GM23338 (cell line): ENCODE results near the gene KCNB1. TPM values are rescaled to one million over a fixed set of nuclear protein-coding genes. Genes with fewer than 3 reads are reported as not detected.
A peak's percentile ranks its signal among the peaks of the same experiment; 100 is the strongest.

ENCODE experiments used
- ATAC-seq: fragments of 200-7000 bp; cut with Tn5 transposase; 3 replicates; pipeline ENCODE4 v1.9.1; 2020
- DNase-seq: peaks from one replicate; pipeline ENCODE4 v3.0.0-alpha.2; 2015; ENCODE audit warnings: low spot score
- H2AFZ ChIP-seq: fragments of 200-600 bp; sonication (generic); 2 replicates; pipeline ENCODE4 v1.8.0; 2016; ENCODE audit warnings: antibody characterized with exemption, mild to moderate bottlenecking, moderate library complexity
- H3F3A ChIP-seq: fragments of 200-600 bp; sonication (generic); replicated peaks from 2 replicates; pipeline ENCODE4 v1.8.0; 2017; ENCODE audit warnings: antibody characterized with exemption, mixed run types, low read depth
- H3K27ac ChIP-seq: fragments of 200-600 bp; sonication (generic); 2 replicates; pipeline ENCODE4 v1.6.1; 2016; ENCODE audit warnings: low read depth
- H3K27me3 ChIP-seq: fragments of 200-600 bp; sonication (generic); 2 replicates; pipeline ENCODE4 v1.8.0; 2016; ENCODE audit warnings: mild to moderate bottlenecking, mixed run types, moderate library complexity; ENCODE audit not compliant: insufficient read depth
- H3K36me3 ChIP-seq: fragments of 200-600 bp; sonication (generic); 2 replicates; pipeline ENCODE4 v1.8.0; 2016; ENCODE audit warnings: mild to moderate bottlenecking; ENCODE audit not compliant: insufficient read depth
- H3K4me1 ChIP-seq: fragments of 200-600 bp; sonication (generic); 2 replicates; pipeline ENCODE4 v1.8.0; 2016; ENCODE audit warnings: mild to moderate bottlenecking, moderate library complexity; ENCODE audit not compliant: insufficient read depth
- H3K4me2 ChIP-seq: fragments of 200-600 bp; sonication (generic); 2 replicates; pipeline ENCODE4 v1.7.1; 2017; ENCODE audit warnings: mixed run types
- H3K4me3 ChIP-seq: fragments of 200-600 bp; sonication (generic); 2 replicates; pipeline ENCODE4 v1.6.1; 2016; ENCODE audit warnings: mixed run types
- H3K79me2 ChIP-seq: fragments of 200-600 bp; sonication (generic); replicated peaks from 2 replicates; pipeline ENCODE4 v1.8.0; 2017; ENCODE audit warnings: mild to moderate bottlenecking; ENCODE audit not compliant: insufficient read depth
- H3K9me2 ChIP-seq: fragments of 200-600 bp; sonication (generic); 2 replicates; pipeline ENCODE4 v1.8.0; 2017; ENCODE audit not compliant: insufficient read depth
- H4K20me1 ChIP-seq: fragments of 200-600 bp; sonication (generic); replicated peaks from 2 replicates; pipeline ENCODE4 v1.8.0; 2017; ENCODE audit warnings: mild to moderate bottlenecking; ENCODE audit not compliant: insufficient read depth
- H3K27ac Mint-ChIP-seq: 2 replicates; pipeline ENCODE4 v1.8.0; 2020; ENCODE audit warnings: inconsistent platforms, mild to moderate bottlenecking, moderate library complexity, mixed read lengths
- H3K27me3 Mint-ChIP-seq: 3 replicates; pipeline ENCODE4 v1.8.0; 2022; ENCODE audit warnings: low read depth, mild to moderate bottlenecking, moderate library complexity, mixed read lengths, inconsistent platforms; ENCODE audit not compliant: insufficient read depth, poor library complexity
- H3K36me3 Mint-ChIP-seq: 3 replicates; pipeline ENCODE4 v1.8.0; 2021; ENCODE audit warnings: low read depth, mild to moderate bottlenecking, inconsistent platforms, moderate library complexity, mixed read lengths
- H3K4me1 Mint-ChIP-seq: 3 replicates; pipeline ENCODE4 v1.8.0; 2020; ENCODE audit warnings: mild to moderate bottlenecking, inconsistent platforms, mixed read lengths
- H3K4me3 Mint-ChIP-seq: 3 replicates; pipeline ENCODE4 v1.8.0; 2021; ENCODE audit warnings: moderate library complexity, mild to moderate bottlenecking, inconsistent platforms, mixed read lengths
- H3K9me3 Mint-ChIP-seq: 3 replicates; pipeline ENCODE4 v1.8.0; 2020; ENCODE audit warnings: moderate library complexity, mild to moderate bottlenecking, inconsistent platforms, mixed read lengths
- polyA plus RNA-seq: library from polyadenylated mRNA; unstranded; fragments of >200 nt; fragmentation: Nextera tagmentation; extraction: Ambion mirVana; gene quantifications from 2 replicates; pipeline ENCODE4 v1.2.1, GENCODE V29; 2016
- total RNA-seq: library from RNA; depleted of rRNA; stranded (reverse); fragments of >200 nt; shearing (Covaris generic); gene quantifications from 2 replicates; pipeline ENCODE4 v1.2.3, GENCODE V29; 2014
- TF ChIP-seq, protein P1 (sequence below): fragments of 250-450 bp; sonication (Bioruptor Pico); IDR thresholded peaks from 2 replicates; pipeline ENCODE4 v1.5.0; 2020; ENCODE audit warnings: mild to moderate bottlenecking, moderate library complexity
- TF ChIP-seq, protein P2 (sequence below): IDR thresholded peaks from 2 replicates; pipeline ENCODE4 v1.6.1; 2016; ENCODE audit warnings: antibody characterized with exemption

The KCNB1 gene
- total and polyA plus RNA-seq, 2 experiments from 2014 or later, result 0.28 to 0.29 TPM

DNA sequence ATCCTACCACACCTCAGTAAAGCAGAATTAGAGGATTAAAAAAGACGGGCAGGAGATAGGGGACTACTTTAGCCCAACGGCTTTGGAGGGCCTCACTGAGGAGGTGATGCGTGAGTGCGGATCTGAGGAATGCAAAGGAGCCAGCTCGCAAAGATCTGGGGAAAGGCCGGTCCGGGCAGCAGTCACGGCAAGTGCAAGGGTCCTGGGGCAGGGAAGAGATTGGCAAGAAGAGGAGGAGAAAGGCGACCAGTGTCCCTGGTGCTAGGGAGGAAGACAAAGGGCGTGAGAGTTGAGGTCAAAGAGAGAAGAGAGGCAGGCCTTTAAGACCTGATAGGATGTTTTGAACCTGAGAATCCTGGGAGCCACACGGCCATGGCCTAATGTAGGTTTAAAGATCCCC is 86.8 kb downstream of the KCNB1 start (continued):
- TF ChIP-seq, protein P1, sequence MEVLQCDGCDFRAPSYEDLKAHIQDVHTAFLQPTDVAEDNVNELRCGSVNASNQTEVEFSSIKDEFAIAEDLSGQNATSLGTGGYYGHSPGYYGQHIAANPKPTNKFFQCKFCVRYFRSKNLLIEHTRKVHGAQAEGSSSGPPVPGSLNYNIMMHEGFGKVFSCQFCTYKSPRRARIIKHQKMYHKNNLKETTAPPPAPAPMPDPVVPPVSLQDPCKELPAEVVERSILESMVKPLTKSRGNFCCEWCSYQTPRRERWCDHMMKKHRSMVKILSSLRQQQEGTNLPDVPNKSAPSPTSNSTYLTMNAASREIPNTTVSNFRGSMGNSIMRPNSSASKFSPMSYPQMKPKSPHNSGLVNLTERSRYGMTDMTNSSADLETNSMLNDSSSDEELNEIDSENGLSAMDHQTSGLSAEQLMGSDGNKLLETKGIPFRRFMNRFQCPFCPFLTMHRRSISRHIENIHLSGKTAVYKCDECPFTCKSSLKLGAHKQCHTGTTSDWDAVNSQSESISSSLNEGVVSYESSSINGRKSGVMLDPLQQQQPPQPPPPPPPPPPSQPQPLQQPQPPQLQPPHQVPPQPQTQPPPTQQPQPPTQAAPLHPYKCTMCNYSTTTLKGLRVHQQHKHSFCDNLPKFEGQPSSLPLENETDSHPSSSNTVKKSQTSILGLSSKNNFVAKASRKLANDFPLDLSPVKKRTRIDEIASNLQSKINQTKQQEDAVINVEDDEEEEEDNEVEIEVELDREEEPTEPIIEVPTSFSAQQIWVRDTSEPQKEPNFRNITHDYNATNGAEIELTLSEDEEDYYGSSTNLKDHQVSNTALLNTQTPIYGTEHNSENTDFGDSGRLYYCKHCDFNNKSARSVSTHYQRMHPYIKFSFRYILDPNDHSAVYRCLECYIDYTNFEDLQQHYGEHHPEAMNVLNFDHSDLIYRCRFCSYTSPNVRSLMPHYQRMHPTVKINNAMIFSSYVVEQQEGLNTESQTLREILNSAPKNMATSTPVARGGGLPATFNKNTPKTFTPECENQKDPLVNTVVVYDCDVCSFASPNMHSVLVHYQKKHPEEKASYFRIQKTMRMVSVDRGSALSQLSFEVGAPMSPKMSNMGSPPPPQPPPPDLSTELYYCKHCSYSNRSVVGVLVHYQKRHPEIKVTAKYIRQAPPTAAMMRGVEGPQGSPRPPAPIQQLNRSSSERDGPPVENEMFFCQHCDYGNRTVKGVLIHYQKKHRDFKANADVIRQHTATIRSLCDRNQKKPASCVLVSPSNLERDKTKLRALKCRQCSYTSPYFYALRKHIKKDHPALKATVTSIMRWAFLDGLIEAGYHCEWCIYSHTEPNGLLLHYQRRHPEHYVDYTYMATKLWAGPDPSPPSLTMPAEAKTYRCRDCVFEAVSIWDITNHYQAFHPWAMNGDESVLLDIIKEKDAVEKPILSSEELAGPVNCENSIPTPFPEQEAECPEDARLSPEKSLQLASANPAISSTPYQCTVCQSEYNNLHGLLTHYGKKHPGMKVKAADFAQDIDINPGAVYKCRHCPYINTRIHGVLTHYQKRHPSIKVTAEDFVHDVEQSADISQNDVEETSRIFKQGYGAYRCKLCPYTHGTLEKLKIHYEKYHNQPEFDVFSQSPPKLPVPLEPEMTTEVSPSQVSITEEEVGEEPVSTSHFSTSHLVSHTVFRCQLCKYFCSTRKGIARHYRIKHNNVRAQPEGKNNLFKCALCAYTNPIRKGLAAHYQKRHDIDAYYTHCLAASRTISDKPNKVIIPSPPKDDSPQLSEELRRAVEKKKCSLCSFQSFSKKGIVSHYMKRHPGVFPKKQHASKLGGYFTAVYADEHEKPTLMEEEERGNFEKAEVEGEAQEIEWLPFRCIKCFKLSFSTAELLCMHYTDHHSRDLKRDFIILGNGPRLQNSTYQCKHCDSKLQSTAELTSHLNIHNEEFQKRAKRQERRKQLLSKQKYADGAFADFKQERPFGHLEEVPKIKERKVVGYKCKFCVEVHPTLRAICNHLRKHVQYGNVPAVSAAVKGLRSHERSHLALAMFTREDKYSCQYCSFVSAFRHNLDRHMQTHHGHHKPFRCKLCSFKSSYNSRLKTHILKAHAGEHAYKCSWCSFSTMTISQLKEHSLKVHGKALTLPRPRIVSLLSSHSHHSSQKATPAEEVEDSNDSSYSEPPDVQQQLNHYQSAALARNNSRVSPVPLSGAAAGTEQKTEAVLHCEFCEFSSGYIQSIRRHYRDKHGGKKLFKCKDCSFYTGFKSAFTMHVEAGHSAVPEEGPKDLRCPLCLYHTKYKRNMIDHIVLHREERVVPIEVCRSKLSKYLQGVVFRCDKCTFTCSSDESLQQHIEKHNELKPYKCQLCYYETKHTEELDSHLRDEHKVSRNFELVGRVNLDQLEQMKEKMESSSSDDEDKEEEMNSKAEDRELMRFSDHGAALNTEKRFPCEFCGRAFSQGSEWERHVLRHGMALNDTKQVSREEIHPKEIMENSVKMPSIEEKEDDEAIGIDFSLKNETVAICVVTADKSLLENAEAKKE (CRISPR knock-in tag), result no peak
- TF ChIP-seq, protein P2, sequence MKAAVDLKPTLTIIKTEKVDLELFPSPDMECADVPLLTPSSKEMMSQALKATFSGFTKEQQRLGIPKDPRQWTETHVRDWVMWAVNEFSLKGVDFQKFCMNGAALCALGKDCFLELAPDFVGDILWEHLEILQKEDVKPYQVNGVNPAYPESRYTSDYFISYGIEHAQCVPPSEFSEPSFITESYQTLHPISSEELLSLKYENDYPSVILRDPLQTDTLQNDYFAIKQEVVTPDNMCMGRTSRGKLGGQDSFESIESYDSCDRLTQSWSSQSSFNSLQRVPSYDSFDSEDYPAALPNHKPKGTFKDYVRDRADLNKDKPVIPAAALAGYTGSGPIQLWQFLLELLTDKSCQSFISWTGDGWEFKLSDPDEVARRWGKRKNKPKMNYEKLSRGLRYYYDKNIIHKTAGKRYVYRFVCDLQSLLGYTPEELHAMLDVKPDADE, result no peak

- Mint-ChIP-seq H3K4me3 (no peak overlapping the region), H3K27ac (no peak overlapping the region), H3K9me3 (no peaks in the 10 kb centered on the region), H3K36me3 (no peaks in the 10 kb centered on the region; the same call in 2 of the 3 replicates), H3K4me1 (no peaks in the 10 kb centered on the region; the same call in 2 of the 3 replicates), H3K27me3 (peaks cover 9% of the 10 kb centered on the region)
- DNase-seq (no peak), ATAC-seq (peak; percentile 21; the same call in 1 of the 3 replicates)
- Histone ChIP-seq H2AFZ (peak overlapping the region; percentile 78), H3F3A (no peaks in the 10 kb centered on the region), H3K79me2 (no peaks in the 10 kb centered on the region), H3K4me1 (no peaks in the 10 kb centered on the region), H3K27me3 (no peaks in the 10 kb centered on the region), H3K27ac (no peak overlapping the region), H3K4me3 (no peak overlapping the region), H4K20me1 (no peaks in the 10 kb centered on the region), H3K9me2 (peaks cover 7% of the 10 kb centered on the region; the same call in 1 of the 2 replicates), H3K36me3 (no peaks in the 10 kb centered on the region), H3K4me2 (no peak overlapping the region)
- TF ChIP-seq, protein P1 (CRISPR knock-in tag), result no peak
Observed at GRCh38 chr20:49395183-49395582, 87.3 kb downstream of the KCNB1 start.
